Loucy (cell line): ENCODE results near the gene MRI1.

Experiments used
- CTCF ChIP-seq: fragments of 200-600 bp; sonication (generic); conservative IDR thresholded peaks from 2 replicates; pipeline ENCODE4 v1.5.1; 2014; ENCODE audit warnings: mild to moderate bottlenecking, antibody characterized with exemption, low read length
- EZH2phosphoT487 ChIP-seq: fragments of 200-600 bp; IDR thresholded peaks from 2 replicates; pipeline ENCODE4 v1.6.1; 2018; ENCODE audit warnings: antibody characterized with exemption, mild to moderate bottlenecking, moderate library complexity, borderline replicate concordance

- TF ChIP-seq CTCF (no peak), EZH2phosphoT487 (no peak)
These were observed at the start of gene MRI1 for GRCh38 chr19:13764101-13764807.
